ENCODE data around the gene DMRTB1. TPM values are rescaled to one million over a fixed set of nuclear protein-coding genes. Genes with fewer than 3 reads are reported as not detected.

DMRTB1 gene
- not detected in 2 replicates for total RNA-seq

DNA sequence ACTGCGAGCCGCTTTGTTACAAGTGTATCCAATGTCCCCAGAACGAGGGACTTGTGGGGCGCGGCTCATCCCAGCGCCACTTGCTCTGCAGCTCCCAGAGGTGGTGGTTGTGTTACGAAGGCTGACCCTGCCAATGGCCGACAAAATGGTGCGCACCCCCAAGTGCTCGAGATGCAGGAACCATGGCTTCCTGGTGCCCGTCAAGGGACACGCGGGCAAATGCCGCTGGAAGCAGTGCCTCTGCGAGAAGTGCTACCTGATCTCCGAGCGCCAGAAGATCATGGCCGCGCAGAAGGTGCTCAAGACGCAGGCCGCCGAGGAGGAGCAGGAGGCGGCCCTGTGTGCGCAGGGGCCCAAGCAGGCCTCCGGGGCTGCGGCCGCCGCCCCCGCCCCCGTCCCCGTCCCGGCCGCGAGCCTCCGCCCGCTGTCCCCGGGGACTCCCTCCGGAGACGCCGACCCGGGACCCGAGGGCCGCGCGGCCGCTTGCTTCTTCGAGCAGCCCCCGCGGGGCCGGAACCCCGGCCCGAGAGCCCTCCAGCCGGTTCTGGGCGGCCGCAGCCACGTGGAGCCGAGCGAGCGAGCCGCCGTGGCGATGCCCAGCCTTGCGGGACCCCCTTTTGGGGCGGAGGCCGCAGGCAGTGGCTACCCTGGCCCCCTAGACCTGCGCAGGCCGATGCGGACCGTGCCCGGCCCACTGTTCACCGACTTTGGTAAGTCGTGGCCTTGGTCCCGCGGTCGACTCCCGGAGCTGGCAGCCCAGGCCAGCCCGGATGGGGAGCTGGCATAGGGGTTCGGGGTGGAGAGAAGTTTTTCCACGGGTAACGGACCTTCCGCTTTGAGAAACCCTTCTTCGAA, at the start of gene DMRTB1:
Gene DMRTB1, plus strand, starts transcription at position 79 of the 855 bp plus-strand sequence. Its CDS starts 55 bp downstream, at position 134.

Other genes starting within 250 kb of the DMRTB1 start
- 44.3 and 48.5 TPM in 2 replicates for gene CZIB, start 238.8 kb upstream of the DMRTB1 start, total RNA-seq
- 22.3 and 70.4 TPM in 2 replicates for gene MAGOH, start 220.9 kb upstream of the DMRTB1 start, total RNA-seq
- gene LRP8, start 131.3 kb upstream of the DMRTB1 start, total RNA-seq: 8.2 and 12.7 TPM in 2 replicates